Erythroblast (primary cell): ENCODE results near the gene GPR171.

Experiments
- GATA1 ChIP-seq: IDR thresholded peaks from 2 replicates; pipeline ENCODE4 v1.6.1; 2011; ENCODE audit warnings: low read depth, mild to moderate bottlenecking, control low read depth, low read length, moderate library complexity
- POLR2A ChIP-seq: IDR thresholded peaks from 2 replicates; pipeline ENCODE4 v1.6.1; 2011; ENCODE audit warnings: mild to moderate bottlenecking, low read length

DNA sequence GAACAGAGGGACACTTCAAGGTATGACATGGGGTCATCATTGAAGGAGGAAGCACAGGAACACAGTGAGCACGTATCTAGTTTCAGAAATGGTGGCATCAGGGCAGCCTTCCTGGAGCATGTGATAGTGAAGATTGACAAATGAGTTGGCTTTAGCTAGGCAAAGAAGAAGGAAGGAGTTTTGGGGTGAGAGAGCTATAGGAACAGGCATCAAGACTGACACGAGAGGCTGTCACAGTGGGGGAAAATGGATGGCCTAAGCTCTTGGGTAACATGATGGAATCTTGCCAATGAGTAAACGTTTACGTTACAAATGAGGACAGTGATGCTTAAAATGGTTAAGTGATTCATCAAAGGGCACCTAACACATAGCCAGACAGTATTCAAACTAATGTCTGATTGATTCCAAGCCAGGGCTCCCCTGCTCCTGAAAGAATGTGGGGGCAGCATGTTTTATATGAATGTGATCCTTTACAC lies 23.1 kb upstream of the GPR171 start:
- TF ChIP-seq POLR2A: no peak
- TF ChIP-seq GATA1: no peak
